DND-41 (cell line): Measurements from ENCODE around the gene SCRN3.

Source experiments
- EZH2 ChIP-seq: IDR thresholded peaks from 3 replicates; pipeline ENCODE4 v1.6.1; 2012; ENCODE audit warnings: borderline replicate concordance, low read depth, mild to moderate bottlenecking, moderate library complexity, low read length, inconsistent platforms; ENCODE audit not compliant: severe bottlenecking
- TF ChIP-seq, protein P1 (sequence below): IDR thresholded peaks from 2 replicates; pipeline ENCODE4 v1.5.1; 2012; ENCODE audit warnings: borderline replicate concordance, low read length, moderate library complexity, mild to moderate bottlenecking; ENCODE audit not compliant: poor library complexity, severe bottlenecking; ENCODE audit errors: extremely low read depth

DNA sequence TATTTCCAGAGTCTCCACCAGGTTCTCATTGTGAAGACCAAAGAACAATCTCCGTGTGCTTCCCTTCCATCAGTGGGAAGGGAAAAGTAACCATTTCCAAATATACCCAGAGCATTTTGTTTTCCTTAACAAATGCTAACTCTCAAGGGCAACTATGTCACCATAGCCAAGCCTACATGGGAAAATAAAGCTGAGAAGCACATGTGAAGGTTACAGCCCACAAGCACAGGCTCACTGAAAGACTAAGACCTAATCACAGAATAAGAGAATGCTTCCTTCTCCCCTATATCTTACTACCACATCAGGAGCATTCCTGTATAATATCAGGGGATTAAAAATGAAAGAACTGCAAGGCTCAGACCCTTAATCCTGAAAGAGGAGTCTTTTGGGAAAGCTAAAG, 32.6 kb upstream of the SCRN3 start:
- TF ChIP-seq EZH2: no peak
- TF ChIP-seq, protein P1, sequence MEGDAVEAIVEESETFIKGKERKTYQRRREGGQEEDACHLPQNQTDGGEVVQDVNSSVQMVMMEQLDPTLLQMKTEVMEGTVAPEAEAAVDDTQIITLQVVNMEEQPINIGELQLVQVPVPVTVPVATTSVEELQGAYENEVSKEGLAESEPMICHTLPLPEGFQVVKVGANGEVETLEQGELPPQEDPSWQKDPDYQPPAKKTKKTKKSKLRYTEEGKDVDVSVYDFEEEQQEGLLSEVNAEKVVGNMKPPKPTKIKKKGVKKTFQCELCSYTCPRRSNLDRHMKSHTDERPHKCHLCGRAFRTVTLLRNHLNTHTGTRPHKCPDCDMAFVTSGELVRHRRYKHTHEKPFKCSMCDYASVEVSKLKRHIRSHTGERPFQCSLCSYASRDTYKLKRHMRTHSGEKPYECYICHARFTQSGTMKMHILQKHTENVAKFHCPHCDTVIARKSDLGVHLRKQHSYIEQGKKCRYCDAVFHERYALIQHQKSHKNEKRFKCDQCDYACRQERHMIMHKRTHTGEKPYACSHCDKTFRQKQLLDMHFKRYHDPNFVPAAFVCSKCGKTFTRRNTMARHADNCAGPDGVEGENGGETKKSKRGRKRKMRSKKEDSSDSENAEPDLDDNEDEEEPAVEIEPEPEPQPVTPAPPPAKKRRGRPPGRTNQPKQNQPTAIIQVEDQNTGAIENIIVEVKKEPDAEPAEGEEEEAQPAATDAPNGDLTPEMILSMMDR: no peak
